HEK293 (cell line): Measurements from ENCODE around the gene BUB1.

Experiments
- CTCF ChIA-PET: fragments of 350-600 bp; formaldehyde crosslinking; extraction: SDS; loops from one replicate; lab custom pipeline; 2021; ENCODE audit warnings: antibody characterized with exemption; lab: Yijun Ruan, JAX
- POLR2A ChIA-PET: fragments of 300-600 bp; formaldehyde crosslinking; extraction: SDS; loops from one replicate; lab custom pipeline; 2020; ENCODE audit warnings: antibody characterized with exemption, inconsistent platforms; lab: Yijun Ruan, JAX
- H3K27ac ChIP-seq: fragments of 200-500 bp; sonication (Bioruptor generic); 2 replicates; pipeline ENCODE4 v1.5.1; 2014; ENCODE audit warnings: low read depth, low read length, control low read depth, inconsistent platforms; ENCODE audit errors: extremely low read depth
- H3K36me3 ChIP-seq, 2 experiments: fragments of 200-500 bp in 1 of 2; sonication (Bioruptor generic) in 1 of 2; 1 replicate in 1 of 2; 2 replicates in 1 of 2; pipeline ENCODE4 v1.5.1; 2014 to 2017; ENCODE audit warnings: inconsistent platforms in 2 of 2, low read length in 2 of 2; ENCODE audit not compliant: control insufficient read depth in 2 of 2, insufficient read depth in 1 of 2
- H3K4me1 ChIP-seq: fragments of 200-500 bp; sonication (Bioruptor generic); 2 replicates; pipeline ENCODE4 v1.5.1; 2014; ENCODE audit warnings: mild to moderate bottlenecking, low read length, inconsistent platforms; ENCODE audit not compliant: control insufficient read depth, insufficient read depth
- H3K4me3 ChIP-seq: 2 replicates; pipeline ENCODE4 v1.5.1; 2011; ENCODE audit warnings: low read depth, mild to moderate bottlenecking, control low read depth, low read length, moderate library complexity
- H3K9me3 ChIP-seq: fragments of 200-500 bp; sonication (Bioruptor generic); 2 replicates; pipeline ENCODE4 v1.5.1; 2014; ENCODE audit warnings: low read depth, low read length, inconsistent platforms; ENCODE audit not compliant: control insufficient read depth, insufficient read depth
- HIC1 ChIP-seq: fragments of 450-650 bp; formaldehyde crosslinking; IDR thresholded peaks from 2 replicates; pipeline ENCODE4 v1.5.1; 2016; ENCODE audit warnings: missing biosample characterization, missing genetic modification characterization
- IKZF3 ChIP-seq: fragments of 450-650 bp; IDR thresholded peaks from 2 replicates; pipeline ENCODE4 v1.5.0; 2018; ENCODE audit warnings: missing biosample characterization, mild to moderate bottlenecking, missing genetic modification characterization, moderate library complexity
- PRDM6 ChIP-seq: fragments of 450-650 bp; formaldehyde crosslinking; IDR thresholded peaks from 2 replicates; pipeline ENCODE4 v1.5.1; 2017; ENCODE audit warnings: missing biosample characterization, missing genetic modification characterization
- SALL2 ChIP-seq: fragments of 450-650 bp; formaldehyde crosslinking; IDR thresholded peaks from 2 replicates; pipeline ENCODE4 v1.5.0; 2017; ENCODE audit warnings: missing biosample characterization, mild to moderate bottlenecking, missing genetic modification characterization, borderline replicate concordance
- SCRT1 ChIP-seq: fragments of 450-650 bp; formaldehyde crosslinking; IDR thresholded peaks from 2 replicates; pipeline ENCODE4 v1.5.1; 2016; ENCODE audit warnings: missing biosample characterization, missing genetic modification characterization, borderline replicate concordance
- SP3 ChIP-seq: fragments of 450-650 bp; formaldehyde crosslinking; IDR thresholded peaks from 2 replicates; pipeline ENCODE4 v1.5.1; 2016; ENCODE audit warnings: missing biosample characterization, missing genetic modification characterization
- TRIM28 ChIP-seq: IDR thresholded peaks from 2 replicates; pipeline ENCODE4 v1.6.1; 2011; ENCODE audit warnings: low read length, control low read depth, borderline replicate concordance
- ZBTB11 ChIP-seq: fragments of 450-650 bp; formaldehyde crosslinking; conservative IDR thresholded peaks from 2 replicates; pipeline ENCODE4 v1.5.1; 2016; ENCODE audit warnings: low read depth, missing biosample characterization, missing genetic modification characterization
- ZBTB17 ChIP-seq: fragments of 450-650 bp; formaldehyde crosslinking; IDR thresholded peaks from 2 replicates; pipeline ENCODE4 v1.5.1; 2016; ENCODE audit warnings: missing biosample characterization, missing genetic modification characterization
- ZFP69B ChIP-seq: fragments of 450-650 bp; formaldehyde crosslinking; IDR thresholded peaks from 2 replicates; pipeline ENCODE4 v1.5.1; 2016; ENCODE audit warnings: missing biosample characterization, missing genetic modification characterization
- ZNF10 ChIP-seq: fragments of 450-650 bp; formaldehyde crosslinking; IDR thresholded peaks from 2 replicates; pipeline ENCODE4 v1.5.1; 2017; ENCODE audit warnings: missing biosample characterization, missing genetic modification characterization
- ZNF132 ChIP-seq: fragments of 450-650 bp; formaldehyde crosslinking; IDR thresholded peaks from 2 replicates; pipeline ENCODE4 v1.5.1; 2017; ENCODE audit warnings: missing biosample characterization, missing genetic modification characterization, borderline replicate concordance
- ZNF16 ChIP-seq: fragments of 450-650 bp; formaldehyde crosslinking; IDR thresholded peaks from 2 replicates; pipeline ENCODE4 v1.5.1; 2016; ENCODE audit warnings: low read depth, missing biosample characterization, missing genetic modification characterization
- ZNF175 ChIP-seq: fragments of 450-650 bp; formaldehyde crosslinking; IDR thresholded peaks from 2 replicates; pipeline ENCODE4 v1.5.1; 2016; ENCODE audit warnings: missing biosample characterization, missing genetic modification characterization
- ZNF239 ChIP-seq: fragments of 450-650 bp; formaldehyde crosslinking; IDR thresholded peaks from 2 replicates; pipeline ENCODE4 v1.5.1; 2016; ENCODE audit warnings: missing biosample characterization, missing genetic modification characterization
- ZNF302 ChIP-seq: fragments of 450-650 bp; formaldehyde crosslinking; IDR thresholded peaks from 2 replicates; pipeline ENCODE4 v1.5.1; 2016; ENCODE audit warnings: missing biosample characterization, missing genetic modification characterization, low read depth
- ZNF433 ChIP-seq: fragments of 450-650 bp; formaldehyde crosslinking; IDR thresholded peaks from 2 replicates; pipeline ENCODE4 v1.5.1; 2016; ENCODE audit warnings: missing biosample characterization, missing genetic modification characterization, low read depth
- ZNF449 ChIP-seq: fragments of 450-650 bp; formaldehyde crosslinking; IDR thresholded peaks from 2 replicates; pipeline ENCODE4 v1.5.1; 2017; ENCODE audit warnings: missing biosample characterization, mild to moderate bottlenecking, missing genetic modification characterization, moderate library complexity
- ZNF624 ChIP-seq: fragments of 450-650 bp; formaldehyde crosslinking; IDR thresholded peaks from 2 replicates; pipeline ENCODE4 v1.5.1; 2017; ENCODE audit warnings: missing biosample characterization, missing genetic modification characterization
- ZNF707 ChIP-seq: fragments of 450-650 bp; formaldehyde crosslinking; IDR thresholded peaks from 2 replicates; pipeline ENCODE4 v1.5.1; 2016; ENCODE audit warnings: missing biosample characterization, missing genetic modification characterization
- ZNF768 ChIP-seq: fragments of 450-650 bp; formaldehyde crosslinking; IDR thresholded peaks from 2 replicates; pipeline ENCODE4 v1.5.1; 2018; ENCODE audit warnings: missing biosample characterization, mild to moderate bottlenecking, missing genetic modification characterization
- ZNF776 ChIP-seq: fragments of 450-650 bp; formaldehyde crosslinking; IDR thresholded peaks from 2 replicates; pipeline ENCODE4 v1.5.0; 2017; ENCODE audit warnings: missing biosample characterization, missing genetic modification characterization, borderline replicate concordance
- ZSCAN5A ChIP-seq: fragments of 450-650 bp; formaldehyde crosslinking; IDR thresholded peaks from 2 replicates; pipeline ENCODE4 v1.5.1; 2016; ENCODE audit warnings: missing biosample characterization, missing genetic modification characterization

BUB1 gene

GRCh38 chr2:110726285-110726684 is 48.4 kb upstream of the BUB1 start (continued):
- TF ChIP-seq ZNF302, result no peak

GRCh38 chr2:110725859-110726258 is 48.0 kb upstream of the BUB1 start:
- POLR2A ChIA-PET, result no interaction called here
- no peak overlapping the region for H3K4me3 ChIP-seq
- CTCF ChIA-PET, result no interaction called here
- no peaks in the 10 kb centered on the region for H3K9me3 ChIP-seq
- H3K4me1 ChIP-seq, result no peaks in the 10 kb centered on the region
- TF ChIP-seq ZSCAN5A (no peak), TRIM28 (no peak), ZNF433 (tag by site-specific recombination) (no peak), ZBTB17 (tag by site-specific recombination) (no peak), PRDM6 (tag by site-specific recombination) (no peak), ZNF132 (tag by site-specific recombination) (no peak), ZNF768 (tag by site-specific recombination) (no peak), ZBTB11 (tag by site-specific recombination) (no peak), IKZF3 (no peak), ZNF707 (tag by site-specific recombination) (no peak), SCRT1 (tag by site-specific recombination) (no peak), ZNF776 (no peak)
- H3K27ac ChIP-seq, result no peak overlapping the region
- no peaks in the 10 kb centered on the region for H3K36me3 ChIP-seq

- Histone ChIP-seq H3K27ac (no peak overlapping the region), H3K4me1 (no peaks in the 10 kb centered on the region), H3K9me3 (no peaks in the 10 kb centered on the region), H3K4me3 (no peak overlapping the region), H3K36me3 (no peaks in the 10 kb centered on the region)
- ChIA-PET CTCF (no interaction called here), POLR2A (no interaction called here)
- TF ChIP-seq ZNF239 (tag by site-specific recombination), result no peak
- TF ChIP-seq HIC1, result no peak
- no peak for TF ChIP-seq SALL2 (tag by site-specific recombination)
- no peak for TF ChIP-seq ZNF624 (tag by site-specific recombination)
- TF ChIP-seq SP3, result no peak
- TF ChIP-seq ZNF16, result no peak
- TF ChIP-seq ZFP69B (tag by site-specific recombination), result no peak
- TF ChIP-seq ZNF175 (tag by site-specific recombination), result no peak
- no peak for TF ChIP-seq ZNF10 (tag by site-specific recombination)
- TF ChIP-seq ZNF449 (tag by site-specific recombination), result no peak
Observed at GRCh38 chr2:110725370-110725769, 47.5 kb upstream of the BUB1 start.
